ENCODE data around the gene MLLT3.

- TF ChIP-seq CTCF (IDR thresholded peaks at IDR 0.05) (no peak), POLR2A (IDR thresholded peaks at IDR 0.05) (no peak)
Observed at GRCh38 chr9:20355022-20355421, 267.3 kb downstream of the MLLT3 start.

Data from testis (tissue), 2 donors.